ENCODE results near the gene BUD23. TPM values are rescaled to one million over a fixed set of nuclear protein-coding genes. Genes with fewer than 3 reads are reported as not detected.
A peak's percentile ranks its signal among the peaks of the same experiment; 100 is the strongest.

Gene BUD23
- total RNA-seq, 4 donors from 2014 or later = 83.9 to 128 (median 114) TPM

- Histone ChIP-seq H3K9me3 (no peaks in the 10 kb centered on the region), H3K27me3 (no peaks in the 10 kb centered on the region), H3K36me3 (no peaks in the 10 kb centered on the region), H3K4me3 (no peak overlapping the region), H3K4me1 (no peaks in the 10 kb centered on the region), H3K27ac (no peak overlapping the region)
- in situ Hi-C loops (cut with MboI; ENCODE audit: low sequenced_read_pairs in 4 of 4) = no loop called here
- peak in 1 of 2 donors; percentile 26 for DNase-seq
- TF ChIP-seq POLR2A (IDR thresholded peaks at IDR 0.05) = no peak
- TF ChIP-seq, protein P1, sequence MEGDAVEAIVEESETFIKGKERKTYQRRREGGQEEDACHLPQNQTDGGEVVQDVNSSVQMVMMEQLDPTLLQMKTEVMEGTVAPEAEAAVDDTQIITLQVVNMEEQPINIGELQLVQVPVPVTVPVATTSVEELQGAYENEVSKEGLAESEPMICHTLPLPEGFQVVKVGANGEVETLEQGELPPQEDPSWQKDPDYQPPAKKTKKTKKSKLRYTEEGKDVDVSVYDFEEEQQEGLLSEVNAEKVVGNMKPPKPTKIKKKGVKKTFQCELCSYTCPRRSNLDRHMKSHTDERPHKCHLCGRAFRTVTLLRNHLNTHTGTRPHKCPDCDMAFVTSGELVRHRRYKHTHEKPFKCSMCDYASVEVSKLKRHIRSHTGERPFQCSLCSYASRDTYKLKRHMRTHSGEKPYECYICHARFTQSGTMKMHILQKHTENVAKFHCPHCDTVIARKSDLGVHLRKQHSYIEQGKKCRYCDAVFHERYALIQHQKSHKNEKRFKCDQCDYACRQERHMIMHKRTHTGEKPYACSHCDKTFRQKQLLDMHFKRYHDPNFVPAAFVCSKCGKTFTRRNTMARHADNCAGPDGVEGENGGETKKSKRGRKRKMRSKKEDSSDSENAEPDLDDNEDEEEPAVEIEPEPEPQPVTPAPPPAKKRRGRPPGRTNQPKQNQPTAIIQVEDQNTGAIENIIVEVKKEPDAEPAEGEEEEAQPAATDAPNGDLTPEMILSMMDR (IDR thresholded peaks at IDR 0.05 in 4 of 5, conservative IDR thresholded peaks at IDR 0.05 in 1 of 5) = no peak
- peak in 1 of 2 donors; percentile 64 for ATAC-seq
- intact Hi-C loops (cut with DNase I; ENCODE audit: low total_unique reads) = no loop called here
Measured at GRCh38 chr7:73746378-73746777, 63.0 kb downstream of the BUD23 start.

MicroRNA genes within 50 kb of the gene (microRNA counts, 767-probe panel; counts per million panel counts)
- microRNA hsa-miR-4284 = 356 to 448 counts per million in 2 donors

Small RNA genes lying within 50 kb of the gene (microRNA-seq; reads per million reads assigned to microRNA genes)
- gene MIR4284 (ENCODE audit: borderline replicate concordance in 2 of 2) = 0 reads per million in 2 donors

Other genes starting within 250 kb of the BUD23 start
- gene FZD9, start 249.8 kb upstream of the BUD23 start, total RNA-seq = 10 to 100 TPM in 3 of 4 donors, 1 to 10 TPM in 1; 9.1 to 22.0 (median 11.7) TPM
- 10 to 100 TPM; 31.2 to 47.0 (median 42.0) TPM for gene BAZ1B, start 161.3 kb upstream of the BUD23 start, total RNA-seq
- 100 to 1,000 TPM; 107 to 166 (median 119) TPM for gene BCL7B, start 125.9 kb upstream of the BUD23 start, total RNA-seq
- 10 to 100 TPM; 14.4 to 32.9 (median 22.0) TPM for gene TBL2, start 105.0 kb upstream of the BUD23 start, total RNA-seq
- 100 to 1,000 TPM in 1 of 4 donors, 10 to 100 TPM in 1, 1 to 10 TPM in 2; 7.6 to 107 (median 29.2) TPM for gene MLXIPL, start 59.1 kb upstream of the BUD23 start, total RNA-seq
- gene VPS37D, start 15.8 kb upstream of the BUD23 start, total RNA-seq = 1 to 10 TPM in 2 of 4 donors, under 1 TPM in 2; 0.64 to 2.5 (median 1.4) TPM
- 10 to 100 TPM in 1 of 4 donors, 1 to 10 TPM in 3; 3.9 to 10.5 (median 5.6) TPM for gene DNAJC30, start 144 bp upstream of the BUD23 start, total RNA-seq
- 1 to 10 TPM in 3 of 4 donors, under 1 TPM in 1; 0.83 to 8.1 (median 3.2) TPM for gene STX1A, start 36.1 kb downstream of the BUD23 start, total RNA-seq
- 1 to 10 TPM; 3.2 to 9.4 (median 7.6) TPM for gene ABHD11, start 55.2 kb downstream of the BUD23 start, total RNA-seq
- 1 to 10 TPM in 1 of 4 donors, not detected in 3; 5.0 TPM for gene CLDN3, start 86.7 kb downstream of the BUD23 start, total RNA-seq
- 1 to 10 TPM in 1 of 4 donors, under 1 TPM in 3; 0.16 to 3.7 (median 0.42) TPM for gene CLDN4, start 147.4 kb downstream of the BUD23 start, total RNA-seq
- gene METTL27, start 158.9 kb downstream of the BUD23 start, total RNA-seq = 1 to 10 TPM in 1 of 4 donors, under 1 TPM in 3; 0.36 to 1.5 (median 0.53) TPM
- not detected for gene TMEM270, start 177.6 kb downstream of the BUD23 start, total RNA-seq